Epithelial cell of esophagus (primary cell): Measurements from ENCODE around the gene PDZD8.

Experiments
- DNase-seq: peaks from one replicate; pipeline ENCODE4 v3.0.0; 2010; ENCODE audit warnings: low read depth
- H3K4me3 ChIP-seq: 2 replicates; pipeline ENCODE4 v1.5.1; 2011; ENCODE audit warnings: mild to moderate bottlenecking, low read length, control low read depth
- TF ChIP-seq, protein P1 (sequence below): IDR thresholded peaks from 2 replicates; pipeline ENCODE4 v1.5.1; 2011; ENCODE audit warnings: low read depth, mild to moderate bottlenecking, low read length, control low read depth, inconsistent platforms; ENCODE audit not compliant: insufficient read depth; ENCODE audit errors: missing control alignments

The PDZD8 gene

DNA sequence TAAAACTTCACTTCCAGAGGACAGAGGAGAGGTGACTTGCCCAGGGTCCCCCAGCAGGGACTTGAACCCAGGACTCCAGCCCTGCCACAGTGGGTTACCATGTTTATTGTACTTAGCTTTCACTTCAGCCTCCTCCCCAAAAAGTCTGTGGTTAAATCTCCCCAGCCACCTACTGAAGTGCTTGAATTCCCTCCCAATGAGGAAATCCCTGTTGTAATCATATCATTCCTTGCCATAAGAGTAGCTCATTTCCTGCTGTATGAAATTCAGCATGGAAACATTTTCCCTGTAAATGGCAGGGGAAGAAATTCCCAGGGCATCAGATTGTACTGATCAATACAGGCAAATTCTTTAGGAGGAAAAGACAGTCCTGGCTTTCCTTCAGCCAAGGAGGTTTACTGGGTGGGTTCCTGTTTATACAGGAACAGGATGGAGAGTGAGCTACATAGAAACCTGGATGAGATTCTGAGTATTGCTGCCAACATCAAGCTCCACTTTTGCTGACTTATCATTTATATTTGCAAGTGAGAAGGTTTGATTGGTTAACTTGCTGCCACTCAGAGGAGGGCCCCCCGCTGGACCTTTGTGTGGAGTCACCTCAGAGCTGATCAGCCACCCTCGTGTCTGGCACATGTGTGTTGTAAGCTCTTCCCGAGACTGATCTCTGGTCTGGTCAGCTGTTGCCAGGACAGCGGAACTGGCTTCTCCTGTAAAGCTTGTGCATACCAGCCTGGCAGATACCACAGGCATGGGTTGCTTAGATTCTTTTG lies 16.4 kb upstream of the PDZD8 start:
- TF ChIP-seq, protein P1, sequence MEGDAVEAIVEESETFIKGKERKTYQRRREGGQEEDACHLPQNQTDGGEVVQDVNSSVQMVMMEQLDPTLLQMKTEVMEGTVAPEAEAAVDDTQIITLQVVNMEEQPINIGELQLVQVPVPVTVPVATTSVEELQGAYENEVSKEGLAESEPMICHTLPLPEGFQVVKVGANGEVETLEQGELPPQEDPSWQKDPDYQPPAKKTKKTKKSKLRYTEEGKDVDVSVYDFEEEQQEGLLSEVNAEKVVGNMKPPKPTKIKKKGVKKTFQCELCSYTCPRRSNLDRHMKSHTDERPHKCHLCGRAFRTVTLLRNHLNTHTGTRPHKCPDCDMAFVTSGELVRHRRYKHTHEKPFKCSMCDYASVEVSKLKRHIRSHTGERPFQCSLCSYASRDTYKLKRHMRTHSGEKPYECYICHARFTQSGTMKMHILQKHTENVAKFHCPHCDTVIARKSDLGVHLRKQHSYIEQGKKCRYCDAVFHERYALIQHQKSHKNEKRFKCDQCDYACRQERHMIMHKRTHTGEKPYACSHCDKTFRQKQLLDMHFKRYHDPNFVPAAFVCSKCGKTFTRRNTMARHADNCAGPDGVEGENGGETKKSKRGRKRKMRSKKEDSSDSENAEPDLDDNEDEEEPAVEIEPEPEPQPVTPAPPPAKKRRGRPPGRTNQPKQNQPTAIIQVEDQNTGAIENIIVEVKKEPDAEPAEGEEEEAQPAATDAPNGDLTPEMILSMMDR: no peak
- peak; percentile 45 for DNase-seq
- H3K4me3 ChIP-seq: no peak overlapping the region

GRCh38 chr10:117390420-117390819 lies 15.2 kb upstream of the PDZD8 start:
- no peak overlapping the region for H3K4me3 ChIP-seq
- DNase-seq: no peak
- TF ChIP-seq, protein P1: no peak

- TF ChIP-seq, protein P1: no peak
- no peak overlapping the region for H3K4me3 ChIP-seq
- DNase-seq: no peak
Observed at GRCh38 chr10:117386805-117387204, 11.6 kb upstream of the PDZD8 start.

GRCh38 chr10:117382861-117383260 lies 7.6 kb upstream of the PDZD8 start:
- H3K4me3 ChIP-seq: no peak overlapping the region
- TF ChIP-seq, protein P1: no peak
- DNase-seq: no peak

DNA sequence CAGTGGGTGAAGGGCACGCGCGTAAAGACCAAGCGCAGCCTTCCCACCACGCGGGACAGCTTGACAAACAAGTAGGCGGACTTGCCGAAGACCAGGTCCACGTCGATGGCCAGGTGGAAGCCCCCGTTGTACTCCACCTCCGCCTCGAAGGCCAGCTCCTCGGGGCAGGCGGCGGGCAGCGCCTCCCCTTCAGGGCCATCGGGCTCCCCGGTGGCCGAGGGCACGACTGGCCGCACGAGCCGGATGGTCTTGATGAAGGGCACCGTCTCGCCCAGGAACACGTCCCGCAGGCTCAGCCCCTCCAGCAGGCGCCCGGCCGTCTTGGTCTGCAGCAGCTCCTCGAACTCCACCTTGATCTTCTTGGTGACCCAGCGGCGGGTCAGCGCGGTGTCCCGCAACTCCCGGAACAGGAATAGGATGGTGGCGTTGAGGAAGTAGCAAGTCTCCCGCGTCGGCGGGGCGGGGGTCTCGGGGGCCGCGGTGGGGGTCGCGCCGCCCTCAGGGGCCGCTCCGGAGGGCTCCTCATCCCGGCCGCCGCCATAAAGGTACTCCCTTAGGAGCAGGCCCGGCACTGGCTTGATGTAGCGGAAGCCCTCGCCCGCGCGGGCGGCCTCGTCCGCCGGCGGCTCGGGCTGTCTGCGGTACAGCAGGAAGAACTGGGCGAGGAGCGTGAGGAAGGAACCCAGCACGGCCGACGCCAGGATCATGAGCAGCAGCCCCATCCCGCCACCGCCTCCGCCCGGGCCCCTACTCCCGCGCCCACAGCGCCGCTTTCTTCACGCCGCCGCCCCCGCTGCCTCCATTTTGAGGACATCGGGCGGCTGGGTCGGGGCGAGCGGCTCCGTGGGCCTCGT lies 507 bp downstream of the PDZD8 start:
- TF ChIP-seq, protein P1: no peak
- DNase-seq: peak; percentile 58
- H3K4me3 ChIP-seq: peak overlapping the region; percentile 77

GRCh38 chr10:117373823-117374505 lies 1.3 kb downstream of the PDZD8 start:
- H3K4me3 ChIP-seq: peak overlapping the region; percentile 77
- DNase-seq: peak; percentile 47
- TF ChIP-seq, protein P1: no peak
